ENCODE results near the gene PCGF2.

GRCh38 chr17:38796451-38797157, 48.5 kb upstream of the PCGF2 start:
- TF ChIP-seq EZH2 (IDR thresholded peaks at IDR 0.05; ENCODE audit: borderline replicate concordance, low read length) (no peak), CTCF (conservative IDR thresholded peaks at IDR 0.05 in 1 of 2, IDR thresholded peaks at IDR 0.05 in 1 of 2; ENCODE audit: extremely low read depth in 1 of 2, insufficient read depth in 1 of 2, low read depth in 1 of 2, low read length in 2 of 2) (no peak)

All from mammary epithelial cell (primary cell).